Measurements from ENCODE around the gene THBS4. TPM values are rescaled to one million over a fixed set of nuclear protein-coding genes. Genes with fewer than 3 reads are reported as not detected.

The THBS4 gene
- polyA plus RNA-seq, 1 donor from 2014 or later, result 6.3 TPM

- H3K79me2 ChIP-seq (replicated peaks; ENCODE audit: insufficient read depth, low read length), result no peaks in the 10 kb centered on the region
- H3K9me2 ChIP-seq (ENCODE audit: insufficient read depth, low read length), result no peaks in the 10 kb centered on the region
- no peak overlapping the region for H3K4me3 ChIP-seq (ENCODE audit: low read length)
- H4K20me1 ChIP-seq (ENCODE audit: insufficient read depth), result no peaks in the 10 kb centered on the region
- no peak overlapping the region for H3K9ac ChIP-seq (ENCODE audit: low read length)
- no peaks in the 10 kb centered on the region for H3K36me3 ChIP-seq (ENCODE audit: insufficient read depth, low read length)
- no peak overlapping the region for H3K27ac ChIP-seq (ENCODE audit: low read length)
- H2AFZ ChIP-seq (ENCODE audit: low read depth, low read length), result no peak overlapping the region
- no peaks in the 10 kb centered on the region for H3F3A ChIP-seq (ENCODE audit: insufficient read depth, low read length, poor library complexity, severe bottlenecking)
- TF ChIP-seq POLR2AphosphoS5 (IDR thresholded peaks at IDR 0.05), result no peak
- TF ChIP-seq RAD21 (conservative IDR thresholded peaks at IDR 0.05), result no peak
- TF ChIP-seq REST (IDR thresholded peaks at IDR 0.05; ENCODE audit: borderline replicate concordance), result no peak
- TF ChIP-seq EP300 (conservative IDR thresholded peaks at IDR 0.05; ENCODE audit: poor library complexity, severe bottlenecking), result no peak
- no peak for TF ChIP-seq MXI1 (conservative IDR thresholded peaks at IDR 0.05; ENCODE audit: poor library complexity, severe bottlenecking)
- no peak for TF ChIP-seq CTCF (IDR thresholded peaks at IDR 0.05; ENCODE audit: poor library complexity, severe bottlenecking)
- TF ChIP-seq SMC3 (conservative IDR thresholded peaks at IDR 0.05; ENCODE audit: poor library complexity), result no peak
- no peak for TF ChIP-seq TAF1 (IDR thresholded peaks at IDR 0.05; ENCODE audit: low read depth)
- no peak for TF ChIP-seq EZH2 (IDR thresholded peaks at IDR 0.05; ENCODE audit: borderline replicate concordance, insufficient read depth, low read length, poor library complexity, severe bottlenecking)
- no peaks in the 10 kb centered on the region for H3K27me3 ChIP-seq (ENCODE audit: insufficient read depth, low read depth, low read length)
- no peaks in the 10 kb centered on the region for H3K9me3 ChIP-seq (ENCODE audit: low read length)
- no peak overlapping the region for H3K4me2 ChIP-seq (ENCODE audit: low read length)
Observed at GRCh38 chr5:80048084-80048780, 13.1 kb downstream of the THBS4 start.

- Histone ChIP-seq H2AFZ (ENCODE audit: low read depth, low read length) (no peak overlapping the region), H3K79me2 (replicated peaks; ENCODE audit: insufficient read depth, low read length) (no peaks in the 10 kb centered on the region), H3K27ac (ENCODE audit: low read length) (no peak overlapping the region), H3F3A (ENCODE audit: insufficient read depth, low read length, poor library complexity, severe bottlenecking) (no peaks in the 10 kb centered on the region), H3K4me3 (ENCODE audit: low read length) (no peak overlapping the region), H3K9ac (ENCODE audit: low read length) (no peak overlapping the region), H3K27me3 (ENCODE audit: insufficient read depth, low read depth, low read length) (no peaks in the 10 kb centered on the region), H3K9me2 (ENCODE audit: insufficient read depth, low read length) (no peaks in the 10 kb centered on the region), H3K4me2 (ENCODE audit: low read length) (no peak overlapping the region), H3K9me3 (ENCODE audit: low read length) (no peaks in the 10 kb centered on the region), H4K20me1 (ENCODE audit: insufficient read depth) (no peaks in the 10 kb centered on the region), H3K36me3 (ENCODE audit: insufficient read depth, low read length) (no peaks in the 10 kb centered on the region)
- no peak for TF ChIP-seq EZH2 (IDR thresholded peaks at IDR 0.05; ENCODE audit: borderline replicate concordance, insufficient read depth, low read length, poor library complexity, severe bottlenecking)
- no peak for TF ChIP-seq CTCF (IDR thresholded peaks at IDR 0.05; ENCODE audit: poor library complexity, severe bottlenecking)
- no peak for TF ChIP-seq REST (IDR thresholded peaks at IDR 0.05; ENCODE audit: borderline replicate concordance)
- no peak for TF ChIP-seq EP300 (conservative IDR thresholded peaks at IDR 0.05; ENCODE audit: poor library complexity, severe bottlenecking)
- no peak for TF ChIP-seq SMC3 (conservative IDR thresholded peaks at IDR 0.05; ENCODE audit: poor library complexity)
- no peak for TF ChIP-seq RAD21 (conservative IDR thresholded peaks at IDR 0.05)
- no peak for TF ChIP-seq TAF1 (IDR thresholded peaks at IDR 0.05; ENCODE audit: low read depth)
- no peak for TF ChIP-seq MXI1 (conservative IDR thresholded peaks at IDR 0.05; ENCODE audit: poor library complexity, severe bottlenecking)
- no peak for TF ChIP-seq POLR2AphosphoS5 (IDR thresholded peaks at IDR 0.05)
Observed at GRCh38 chr5:80052464-80052863, 17.3 kb downstream of the THBS4 start.
